NCI-H526 (cell line): ENCODE results near the gene TMEM117.
"Not testable (repeated sequence)": the region's sequence is repeated elsewhere in the genome, so short reads cannot be mapped to it uniquely, and the experiment has no call there.

Experiments used
- DNase-seq, 2 experiments: peaks; one replicate each; lab custom pipeline; 2025; lab: John Stamatoyannopoulos, UW

TMEM117 gene

DNA sequence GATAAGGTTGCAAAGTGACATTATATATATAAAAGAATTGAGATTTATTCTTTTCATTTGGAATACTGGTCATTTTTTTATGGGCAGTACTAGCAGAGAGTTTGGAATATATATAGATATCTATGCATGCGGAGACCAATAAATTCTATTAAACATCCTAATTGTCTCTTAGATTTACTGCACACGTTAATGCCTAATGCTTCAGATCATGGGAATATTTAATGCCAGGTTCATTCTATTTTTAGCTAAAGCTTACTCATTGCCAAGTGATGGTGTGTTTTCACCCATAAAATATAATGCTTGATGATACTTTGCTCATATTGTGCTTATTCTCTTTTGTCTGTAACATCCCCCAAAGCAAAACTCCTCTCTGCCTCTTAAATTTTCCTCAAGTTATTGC is 264.4 kb downstream of the TMEM117 start:
- DNase-seq = no peak

DNA sequence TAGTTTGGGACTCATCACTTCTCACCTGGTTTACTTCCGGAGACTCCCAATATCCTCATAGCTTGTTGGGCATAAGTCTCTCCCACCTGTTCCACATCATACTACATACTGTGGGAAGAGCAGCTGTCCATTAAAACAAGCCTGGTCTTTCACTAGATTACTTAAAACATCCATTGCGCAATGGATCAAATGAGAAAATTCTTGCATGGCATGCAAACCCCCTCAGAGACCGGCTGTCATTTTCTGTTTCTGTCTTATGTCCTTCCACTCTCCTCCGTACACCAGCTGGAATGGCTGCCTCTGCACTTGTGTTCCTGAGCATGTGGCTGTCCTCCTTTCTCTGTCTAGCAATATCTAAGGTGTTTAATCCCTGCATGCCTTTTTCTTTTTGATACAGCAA is 265.6 kb downstream of the TMEM117 start:
- no peak for DNase-seq

- no peak for DNase-seq
These were observed 279.0 kb downstream of the TMEM117 start for GRCh38 chr12:44114906-44115305.

- DNase-seq = no peak
These were observed 281.5 kb downstream of the TMEM117 start for GRCh38 chr12:44117337-44117736.

DNA sequence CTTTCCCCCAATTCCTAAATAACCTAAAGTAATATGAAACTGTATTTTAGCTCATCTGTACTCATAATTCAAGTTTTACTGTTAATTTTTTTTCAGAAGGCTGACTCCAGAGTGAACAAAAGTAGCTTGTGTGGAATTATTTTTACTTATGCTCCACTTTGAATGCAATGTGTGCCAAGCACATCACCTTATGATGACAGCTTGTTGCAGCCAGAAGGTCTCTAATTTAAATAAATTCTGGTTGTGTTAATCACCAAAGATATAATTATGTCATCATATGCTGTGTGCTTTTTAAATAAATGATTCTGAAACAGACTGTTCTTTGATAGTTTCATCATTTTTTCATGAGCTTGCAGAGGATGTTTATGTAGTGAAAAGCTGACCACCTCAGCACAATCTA is 283.1 kb downstream of the TMEM117 start:
- DNase-seq = no peak

DNA sequence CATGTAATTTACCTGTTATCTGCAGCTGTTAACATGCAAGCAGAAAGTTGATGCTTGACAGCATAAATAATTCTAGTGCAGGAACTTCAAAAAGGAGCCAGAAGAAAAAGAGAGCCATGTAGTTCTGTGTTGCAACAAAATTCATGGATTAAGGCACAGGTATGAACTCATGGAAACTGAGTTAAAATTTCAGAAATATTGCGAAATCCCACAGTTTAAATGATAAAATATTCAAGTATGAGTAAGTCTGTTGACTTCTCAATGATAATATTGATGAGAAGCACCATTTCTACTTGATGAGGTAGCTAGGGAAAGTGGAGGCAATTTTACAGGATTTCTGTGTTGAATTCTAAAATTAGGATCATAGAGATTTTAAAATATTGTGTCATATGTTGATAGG is 290.9 kb downstream of the TMEM117 start:
- DNase-seq = no peak

DNA sequence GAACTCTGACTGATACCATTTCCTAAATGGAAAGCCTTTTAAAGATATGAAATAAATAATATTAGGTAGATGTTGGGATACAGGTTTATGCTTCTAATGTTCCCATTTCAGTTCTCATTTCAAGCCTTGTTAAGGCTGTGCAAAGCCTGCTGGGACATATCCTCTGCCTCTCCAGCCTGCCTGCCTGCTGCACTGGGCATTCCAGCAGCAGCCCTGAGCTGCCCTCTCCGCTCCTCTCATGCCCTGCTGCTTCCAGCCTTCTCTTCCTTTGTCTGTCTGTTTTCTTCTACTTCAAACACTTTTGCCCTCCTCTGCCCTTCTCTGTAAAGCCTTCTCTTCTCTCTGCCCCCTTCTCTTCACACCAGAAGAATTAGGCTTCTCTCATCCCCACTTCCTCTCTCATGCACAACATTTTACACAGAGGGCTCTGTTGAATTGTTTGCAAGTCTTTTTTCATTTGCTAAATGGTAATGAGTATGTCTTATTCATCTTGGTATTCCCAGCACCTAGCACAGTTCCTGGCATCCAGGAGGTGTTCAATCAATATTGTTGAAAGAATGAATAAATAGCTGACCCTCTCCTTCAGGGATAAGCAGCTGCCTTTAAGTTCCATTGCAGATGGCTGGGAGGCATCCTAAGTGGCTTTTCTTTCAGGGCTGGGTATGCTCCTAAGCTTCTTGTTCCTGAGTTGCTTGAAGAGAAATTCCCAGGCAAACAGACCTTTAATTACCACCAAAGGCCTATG is 292.3 kb downstream of the TMEM117 start:
- DNase-seq = no peak

DNA sequence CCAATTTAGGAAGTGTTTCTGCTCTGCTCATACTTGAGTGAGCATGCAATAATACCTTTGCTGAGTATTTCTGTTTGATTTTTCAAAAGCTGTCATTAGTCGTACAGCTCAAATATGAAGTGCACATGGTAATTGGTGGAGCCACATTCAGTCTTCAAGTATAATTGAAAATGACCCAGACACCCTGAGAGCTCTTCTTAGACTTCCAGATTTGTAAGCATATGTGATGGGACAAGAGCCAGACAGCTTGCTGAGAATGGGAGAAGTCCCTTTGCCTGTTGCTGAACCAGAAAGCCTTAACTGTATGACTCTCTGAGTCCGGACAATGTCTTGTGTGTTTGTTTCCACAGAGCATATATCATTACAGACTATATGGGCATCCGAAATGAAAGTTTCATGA is 307.3 kb downstream of the TMEM117 start:
- DNase-seq = no peak

DNA sequence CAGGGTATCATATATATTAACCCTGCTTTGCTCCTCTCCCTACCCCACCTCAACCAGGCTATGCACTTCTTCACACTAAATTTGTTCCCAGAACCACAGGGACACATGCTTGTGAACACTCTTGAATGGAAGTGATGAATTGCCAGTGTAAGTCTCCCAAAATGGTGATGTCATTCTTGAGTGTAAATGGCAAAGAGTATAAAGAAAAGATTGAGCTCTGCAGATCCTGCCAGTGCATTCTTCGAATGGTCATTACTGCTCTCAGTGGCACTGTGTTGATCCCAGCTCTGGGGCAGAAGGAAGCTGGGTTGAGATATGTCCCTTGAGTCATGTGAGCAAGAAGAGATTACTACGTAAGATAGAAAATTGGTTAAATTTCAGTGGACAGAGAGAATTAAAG is 313.1 kb downstream of the TMEM117 start:
- no peak for DNase-seq

DNA sequence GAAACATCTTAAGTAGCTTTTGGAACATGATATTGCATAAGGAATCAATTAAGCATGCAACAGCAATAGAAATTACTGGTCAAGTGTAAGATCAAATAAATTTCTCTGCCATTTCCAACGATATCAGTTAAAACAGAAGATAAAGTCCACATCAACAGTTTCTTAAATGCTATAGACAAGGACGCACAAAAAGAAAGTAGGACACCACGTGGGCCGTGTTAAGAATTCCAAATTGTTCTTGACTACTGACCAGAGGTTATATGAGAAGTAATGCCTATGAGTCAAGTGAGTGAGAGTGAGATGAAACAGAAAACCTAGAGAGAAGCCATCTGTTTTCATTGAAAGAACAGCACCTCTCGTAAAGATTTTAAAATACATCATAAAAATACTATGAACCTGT is 318.2 kb downstream of the TMEM117 start:
- DNase-seq = no peak

- DNase-seq = no peak
These were observed 319.5 kb downstream of the TMEM117 start for GRCh38 chr12:44155358-44155757.

GRCh38 chr12:44157359-44157758 is 321.5 kb downstream of the TMEM117 start:
- DNase-seq = no peak

DNA sequence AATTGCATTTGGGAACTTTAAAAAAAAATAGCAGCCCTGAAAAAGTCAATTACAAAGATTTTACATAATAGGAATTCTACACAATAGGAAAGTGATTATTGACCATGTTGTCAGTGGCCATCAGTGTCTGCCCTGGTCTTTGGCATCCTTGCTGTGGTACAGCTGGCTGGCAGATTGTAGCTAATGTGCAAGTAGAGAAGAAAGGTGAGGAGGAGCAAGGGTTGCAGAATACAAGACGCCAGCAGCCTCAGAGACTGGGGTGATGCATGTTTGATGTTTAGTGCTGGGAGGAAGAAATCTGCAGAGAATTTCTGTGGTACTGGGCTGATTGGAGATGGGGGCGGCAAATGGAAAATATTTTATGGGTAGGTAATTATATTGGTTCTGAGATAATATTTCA is 322.9 kb downstream of the TMEM117 start:
- no peak for DNase-seq

- no peak for DNase-seq
These were observed 323.3 kb downstream of the TMEM117 start for GRCh38 chr12:44159216-44159615.

DNA sequence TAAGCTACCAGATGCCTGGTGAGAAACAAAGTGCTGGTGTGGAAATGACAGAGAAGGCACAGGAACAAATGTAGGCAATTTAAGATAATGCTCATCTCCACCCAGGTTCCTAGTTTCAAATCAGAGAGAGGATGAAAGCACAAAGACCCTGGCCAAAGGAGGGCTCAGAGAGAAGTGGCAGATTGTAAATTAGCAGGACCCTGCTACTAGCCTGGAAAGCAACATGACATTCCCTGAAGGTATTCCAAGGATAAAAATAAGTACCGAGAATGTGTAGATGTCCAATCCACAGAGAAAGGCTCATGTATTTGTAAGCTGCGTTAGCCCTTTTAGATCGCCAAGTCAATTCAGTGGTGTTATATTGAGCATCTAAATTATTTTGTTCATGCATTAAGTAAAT is 324.0 kb downstream of the TMEM117 start:
- no peak for DNase-seq

DNA sequence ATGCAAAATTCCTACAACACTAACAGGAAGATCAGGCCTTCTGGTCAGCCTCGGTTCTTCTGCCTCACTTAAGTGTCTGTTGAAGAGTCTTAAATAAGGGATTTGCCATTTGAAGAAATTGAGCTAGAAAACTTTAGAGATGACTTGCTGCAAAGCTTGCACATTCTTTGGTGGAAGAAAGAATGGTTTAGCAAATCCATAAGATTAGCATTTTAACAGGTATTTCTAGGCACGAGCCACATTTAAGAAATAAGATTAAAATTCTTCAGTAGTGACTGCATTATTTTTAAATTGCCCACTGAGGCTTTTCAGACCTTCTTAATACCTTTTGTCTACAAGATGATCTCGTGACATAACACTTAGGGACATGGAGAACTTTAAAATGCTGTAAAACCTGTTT is 327.1 kb downstream of the TMEM117 start:
- no peak for DNase-seq

GRCh38 chr12:44174053-44174452 is 338.2 kb downstream of the TMEM117 start:
- no peak for DNase-seq

GRCh38 chr12:44184499-44185206 is 348.8 kb downstream of the TMEM117 start:
- DNase-seq = no peak

DNA sequence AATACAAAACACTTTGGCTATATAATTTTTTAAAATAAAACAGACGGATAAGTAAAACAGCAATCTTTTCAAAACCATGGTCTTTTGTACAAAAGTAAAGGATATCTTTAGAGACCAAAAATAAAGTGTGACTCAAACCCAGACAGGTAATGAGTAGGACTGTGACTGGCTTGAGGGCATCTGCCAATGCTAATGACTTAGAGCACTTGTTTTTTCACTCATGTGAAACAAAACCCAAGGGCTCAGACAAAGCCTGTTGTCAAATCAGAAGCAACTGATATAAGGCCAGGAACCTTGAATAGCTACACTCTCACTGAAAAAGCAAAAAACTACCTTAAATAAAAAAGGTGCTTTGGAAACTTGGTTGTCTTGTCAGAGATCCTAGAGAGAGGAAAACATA is 357.4 kb downstream of the TMEM117 start:
- no peak for DNase-seq

DNA sequence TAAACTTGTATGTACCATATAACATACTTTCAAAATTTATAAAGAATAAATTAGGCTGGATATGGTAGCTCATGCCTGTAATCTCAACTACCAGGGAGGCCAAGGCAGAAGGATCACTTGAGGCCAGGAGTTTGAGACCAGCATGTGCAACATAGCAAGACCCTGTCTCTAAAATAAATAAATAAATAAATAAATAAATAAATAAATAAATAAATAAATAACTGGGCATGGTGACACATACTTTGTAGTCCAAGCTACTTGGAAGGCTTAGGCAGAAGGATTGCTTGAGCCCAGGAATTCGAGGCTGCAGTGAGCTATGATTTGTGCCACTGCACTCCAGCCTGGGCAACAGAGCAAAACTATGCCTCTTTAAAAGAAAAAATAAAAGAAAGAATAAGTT is 359.8 kb downstream of the TMEM117 start:
- not testable (repeated sequence) for DNase-seq

- DNase-seq = no peak
These were observed 370.2 kb downstream of the TMEM117 start for GRCh38 chr12:44206045-44206444.

DNA sequence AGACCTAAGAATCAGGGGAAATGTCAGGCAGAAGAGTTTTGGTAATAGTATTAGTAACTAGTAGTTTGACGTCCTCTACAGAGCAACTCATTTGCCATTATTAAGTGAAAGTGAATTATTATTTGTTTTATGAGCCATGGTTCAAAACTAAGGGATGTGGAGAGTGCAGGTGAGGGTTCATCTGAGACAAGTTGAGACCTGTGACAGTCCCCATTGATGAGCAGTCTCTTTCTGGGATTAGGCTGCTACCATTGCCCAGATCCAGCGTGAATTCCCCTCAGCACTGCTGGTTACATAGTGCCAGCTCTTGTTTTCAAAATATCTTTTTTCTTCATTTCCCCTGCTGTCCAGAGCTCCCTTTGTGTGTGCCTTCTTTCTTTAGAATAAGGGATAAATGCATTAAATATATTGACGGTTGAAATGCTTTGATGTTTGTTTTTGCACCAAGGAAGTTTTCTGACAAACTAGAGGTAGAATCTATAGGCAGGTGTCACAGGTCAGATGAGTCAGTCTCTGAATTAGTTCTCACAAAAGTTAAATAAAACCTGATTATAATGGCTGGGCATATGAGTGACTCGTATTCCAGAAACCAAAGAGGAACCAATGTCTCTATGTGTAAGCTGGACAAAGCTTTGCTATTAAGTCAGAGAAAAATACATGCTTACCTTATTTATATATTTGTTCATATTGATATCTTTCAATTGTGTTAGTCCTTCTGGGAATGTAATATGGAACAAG is 381.4 kb downstream of the TMEM117 start:
- no peak for DNase-seq

GRCh38 chr12:44223736-44224135 is 387.9 kb downstream of the TMEM117 start:
- no peak for DNase-seq
